A549 treated with dexamethasone at 1 μM for 4 hours (cell line): Measurements from ENCODE around the gene ALKAL2. TPM values are rescaled to one million over a fixed set of nuclear protein-coding genes. Genes with fewer than 3 reads are reported as not detected.

Experiments used
- total RNA-seq: library from RNA; stranded (reverse); fragments of 200-300 nt; extraction: Qiagen RNA extraction; gene quantifications from 5 replicates; pipeline ENCODE4 v1.2.3, GENCODE V29; 2022

The ALKAL2 gene
- not detected in 5 replicates for total RNA-seq

GRCh38 chr2:287911-288757, at the start of gene ALKAL2:
TSS of gene ALKAL2 (minus strand) at chr2:288091. CDS start at chr2:287835, 256 bp downstream.

DNA sequence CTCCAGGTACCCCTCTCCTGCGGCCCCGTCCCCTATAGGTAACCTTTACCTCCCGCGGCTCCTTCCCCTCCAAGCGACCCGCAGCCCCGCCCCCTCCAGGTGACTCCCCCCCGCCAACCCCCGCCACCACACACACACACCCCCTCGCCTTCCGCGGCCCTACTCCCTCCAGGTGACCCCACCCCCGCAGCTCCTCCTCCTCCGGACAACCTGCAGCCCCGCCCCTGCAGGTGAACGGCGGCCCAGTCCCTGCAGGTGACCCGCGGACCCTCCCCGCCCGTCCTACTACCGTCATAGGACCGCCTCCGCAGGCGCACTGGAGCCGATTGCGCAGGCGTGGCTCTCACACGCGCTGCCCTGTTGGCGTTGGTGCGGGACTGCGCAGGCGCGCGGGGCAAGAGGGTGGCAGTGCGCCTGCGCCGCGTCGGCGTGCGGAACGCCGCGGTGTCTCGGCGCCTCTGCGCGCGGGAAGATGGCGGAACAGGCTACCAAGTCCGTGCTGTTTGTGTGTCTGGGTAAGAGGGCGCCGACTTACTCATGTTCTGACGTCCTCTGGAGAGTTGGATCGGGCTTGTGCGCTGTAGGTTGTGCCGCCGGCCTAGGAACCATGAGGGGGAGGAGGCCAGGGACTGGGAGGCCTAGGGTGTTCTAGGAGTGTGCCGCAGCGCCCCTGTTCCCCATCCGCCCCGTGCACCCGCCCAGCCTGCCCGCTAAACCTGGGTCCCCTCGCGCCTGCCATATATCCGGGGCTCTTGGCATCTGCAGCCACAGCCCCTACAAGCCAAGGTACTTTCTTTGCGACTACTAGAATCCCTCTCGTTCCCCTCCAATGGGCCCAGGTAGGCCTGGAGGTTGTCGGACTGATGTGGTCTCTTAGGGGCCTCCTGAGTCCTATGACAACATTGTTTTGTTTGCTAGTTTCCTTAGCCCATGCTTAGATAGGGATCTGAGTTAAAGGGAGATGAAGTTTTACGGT, 23.1 kb downstream of the ALKAL2 start, which contains the start of gene ACP1:
TSS of gene ACP1 (plus strand) at position 455 of the 976 bp plus-strand sequence. CDS start at position 473, 18 bp downstream.

GRCh38 chr2:263774-264492, 24.0 kb downstream of the ALKAL2 start, which contains the start of gene SH3YL1:
TSS of gene SH3YL1 (minus strand) at chr2:264032. CDS start at chr2:263984, 48 bp downstream.

Other genes starting within 250 kb of the ALKAL2 start
- gene FAM110C, start 241.6 kb downstream of the ALKAL2 start, total RNA-seq = 0.15 to 0.49 TPM (median 0.34 TPM) in 5 replicates
- 8.5 to 10.4 TPM (median 9.4 TPM) in 5 replicates for gene SH3YL1, start 24.1 kb downstream of the ALKAL2 start, total RNA-seq
- 176 to 268 TPM (median 183 TPM) in 5 replicates for gene ACP1, start 23.1 kb downstream of the ALKAL2 start, total RNA-seq